BLaER1 treated with 17β-estradiol and CSF1 and Interleukin-3, amounts not matched to agents 10 nM and 100 nM (cell line): ENCODE data around the gene BHLHE23.

ENCODE experiments used
- H3K27ac ChIP-seq, 11 experiments: shearing (Covaris generic); formaldehyde crosslinking; 2 replicates each; pipeline ENCODE4 v1.8.1; 2022
- H3K27me3 ChIP-seq, 11 experiments: shearing (Covaris generic); formaldehyde crosslinking; 2 replicates each; pipeline ENCODE4 v1.8.1; 2022
- H3K36me3 ChIP-seq, 11 experiments: shearing (Covaris generic); formaldehyde crosslinking; 2 replicates each; pipeline ENCODE4 v1.8.1; 2022
- H3K4me1 ChIP-seq, 10 experiments: shearing (Covaris generic); formaldehyde crosslinking; 2 replicates each; pipeline ENCODE4 v1.8.1; 2022
- H3K4me2 ChIP-seq, 11 experiments: shearing (Covaris generic); formaldehyde crosslinking; 2 replicates each; pipeline ENCODE4 v1.8.1; 2022
- H3K4me3 ChIP-seq, 10 experiments: shearing (Covaris generic); formaldehyde crosslinking; 2 replicates each; pipeline ENCODE4 v1.8.1; 2022
- H3K9ac ChIP-seq, 11 experiments: shearing (Covaris generic); formaldehyde crosslinking; 2 replicates each; pipeline ENCODE4 v1.8.1; 2022
- H3K9me3 ChIP-seq, 11 experiments: shearing (Covaris generic); formaldehyde crosslinking; replicated peaks in 1 of 11; 2 replicates each; pipeline ENCODE4 v1.8.1; 2022
- H4K20me1 ChIP-seq, 11 experiments: shearing (Covaris generic); formaldehyde crosslinking; 2 replicates each; pipeline ENCODE4 v1.8.1; 2022
- Cebpa-rat ChIP-seq, 11 experiments: shearing (Covaris generic); IDR thresholded peaks; 2 replicates each; pipeline ENCODE4 v1.8.1; 2022

BHLHE23 gene

DNA sequence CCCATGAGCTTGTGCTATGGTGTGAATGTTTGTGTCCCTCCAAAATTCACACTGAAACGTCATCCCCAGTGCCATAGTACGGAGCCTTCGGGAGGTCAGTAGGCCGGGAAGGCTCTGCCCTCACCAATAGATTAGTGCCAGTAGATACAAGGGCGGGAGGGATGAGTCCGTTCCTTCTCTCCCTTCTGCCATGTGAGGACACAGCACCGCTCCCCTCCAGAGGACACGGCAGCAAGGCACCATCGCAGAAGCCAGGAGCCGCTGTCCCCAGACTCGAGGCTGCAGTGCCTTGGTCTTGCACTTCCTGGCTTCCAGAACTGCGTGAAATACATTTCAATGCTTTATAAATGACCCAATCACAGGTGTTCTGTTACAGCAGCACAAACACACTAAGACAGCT is 39.2 kb upstream of the BHLHE23 start:
- TF ChIP-seq Cebpa-rat (IDR thresholded peaks at IDR 0.05) = no peak
- no peak overlapping the region for H3K4me3 ChIP-seq
- H3K4me2 ChIP-seq = peak overlapping the region in 1 of 11 experiments; percentile 8; a peak in 1 of 22 replicates
- peaks cover 0 to 7% (median 0%) of the 10 kb centered on the region in 11 experiments; a peak in 2 of 22 replicates for H4K20me1 ChIP-seq
- no peaks in the 10 kb centered on the region for H3K36me3 ChIP-seq
- no peak overlapping the region for H3K9ac ChIP-seq
- H3K27me3 ChIP-seq = no peaks in the 10 kb centered on the region
- H3K4me1 ChIP-seq = peaks cover 0 to 26% (median 10%) of the 10 kb centered on the region in 10 experiments; a peak in 9 of 20 replicates
- no peak overlapping the region for H3K27ac ChIP-seq
- peaks cover 10 to 27% (median 18%) of the 10 kb centered on the region in 11 experiments; a peak in 21 of 22 replicates for H3K9me3 ChIP-seq

GRCh38 chr20:63045401-63045800 is 38.6 kb upstream of the BHLHE23 start:
- Histone ChIP-seq H3K36me3 (no peaks in the 10 kb centered on the region), H3K4me1 (peaks cover 0 to 26% (median 10%) of the 10 kb centered on the region in 10 experiments; a peak in 9 of 20 replicates), H3K9ac (no peak overlapping the region), H3K4me3 (no peak overlapping the region), H3K9me3 (peaks cover 9 to 25% (median 14%) of the 10 kb centered on the region in 11 experiments; a peak in 21 of 22 replicates), H4K20me1 (peaks cover 0 to 7% (median 0%) of the 10 kb centered on the region in 11 experiments; a peak in 2 of 22 replicates), H3K4me2 (no peak overlapping the region), H3K27me3 (no peaks in the 10 kb centered on the region), H3K27ac (no peak overlapping the region)
- no peak for TF ChIP-seq Cebpa-rat (IDR thresholded peaks at IDR 0.05)

GRCh38 chr20:63044605-63045004 is 37.8 kb upstream of the BHLHE23 start:
- Histone ChIP-seq H3K4me1 (peaks cover 0 to 26% (median 10%) of the 10 kb centered on the region in 10 experiments; a peak in 9 of 20 replicates), H4K20me1 (peaks cover 0 to 7% (median 0%) of the 10 kb centered on the region in 11 experiments; a peak in 2 of 22 replicates), H3K4me2 (no peak overlapping the region), H3K4me3 (no peak overlapping the region), H3K27me3 (no peaks in the 10 kb centered on the region), H3K36me3 (no peaks in the 10 kb centered on the region), H3K27ac (no peak overlapping the region), H3K9me3 (peaks cover 7 to 17% (median 14%) of the 10 kb centered on the region in 11 experiments; a peak in 19 of 22 replicates), H3K9ac (no peak overlapping the region)
- TF ChIP-seq Cebpa-rat (IDR thresholded peaks at IDR 0.05) = no peak

DNA sequence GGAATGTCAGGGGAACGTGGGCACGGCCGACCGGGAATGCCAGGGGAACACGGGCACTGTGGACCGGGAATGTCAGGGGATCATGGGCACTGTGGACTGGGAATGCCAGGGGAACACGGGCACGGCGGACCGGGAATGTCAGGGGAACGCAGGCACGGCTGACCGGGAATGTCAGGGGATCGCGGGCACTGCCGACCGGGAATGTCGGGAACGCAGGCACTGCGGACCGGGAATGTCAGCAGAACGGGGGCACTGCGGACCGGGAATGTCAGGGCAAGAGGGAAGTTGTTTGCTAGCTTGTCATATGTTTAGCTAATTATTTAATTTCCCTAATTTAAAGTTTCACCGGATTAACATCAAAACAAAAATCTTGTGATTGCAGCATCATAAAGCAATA is 37.4 kb upstream of the BHLHE23 start:
- Histone ChIP-seq H3K4me1 (peaks cover 0 to 26% (median 11%) of the 10 kb centered on the region in 10 experiments; a peak in 11 of 20 replicates), H3K36me3 (no peaks in the 10 kb centered on the region), H3K9ac (no peak overlapping the region), H4K20me1 (peaks cover 0 to 7% (median 0%) of the 10 kb centered on the region in 11 experiments; a peak in 2 of 22 replicates), H3K27me3 (no peaks in the 10 kb centered on the region), H3K4me2 (no peak overlapping the region), H3K9me3 (peaks cover 8 to 17% (median 14%) of the 10 kb centered on the region in 11 experiments; a peak in 19 of 22 replicates), H3K4me3 (no peak overlapping the region), H3K27ac (no peak overlapping the region)
- TF ChIP-seq Cebpa-rat (IDR thresholded peaks at IDR 0.05) = no peak

- peaks cover 8 to 19% (median 12%) of the 10 kb centered on the region in 11 experiments; a peak in 19 of 22 replicates for H3K9me3 ChIP-seq
- no peak for TF ChIP-seq Cebpa-rat (IDR thresholded peaks at IDR 0.05)
- peaks cover 0 to 7% (median 0%) of the 10 kb centered on the region in 11 experiments; a peak in 2 of 22 replicates for H4K20me1 ChIP-seq
- H3K4me2 ChIP-seq = peak overlapping the region in 2 of 11 experiments; percentile 7 to 22; a peak in 2 of 22 replicates
- H3K27me3 ChIP-seq = no peaks in the 10 kb centered on the region
- no peak overlapping the region for H3K9ac ChIP-seq
- peaks cover 0 to 31% (median 12%) of the 10 kb centered on the region in 10 experiments; a peak in 15 of 20 replicates for H3K4me1 ChIP-seq
- H3K36me3 ChIP-seq = no peaks in the 10 kb centered on the region
- no peak overlapping the region for H3K27ac ChIP-seq
- no peak overlapping the region for H3K4me3 ChIP-seq
These were observed 36.8 kb upstream of the BHLHE23 start for GRCh38 chr20:63043348-63044203.

DNA sequence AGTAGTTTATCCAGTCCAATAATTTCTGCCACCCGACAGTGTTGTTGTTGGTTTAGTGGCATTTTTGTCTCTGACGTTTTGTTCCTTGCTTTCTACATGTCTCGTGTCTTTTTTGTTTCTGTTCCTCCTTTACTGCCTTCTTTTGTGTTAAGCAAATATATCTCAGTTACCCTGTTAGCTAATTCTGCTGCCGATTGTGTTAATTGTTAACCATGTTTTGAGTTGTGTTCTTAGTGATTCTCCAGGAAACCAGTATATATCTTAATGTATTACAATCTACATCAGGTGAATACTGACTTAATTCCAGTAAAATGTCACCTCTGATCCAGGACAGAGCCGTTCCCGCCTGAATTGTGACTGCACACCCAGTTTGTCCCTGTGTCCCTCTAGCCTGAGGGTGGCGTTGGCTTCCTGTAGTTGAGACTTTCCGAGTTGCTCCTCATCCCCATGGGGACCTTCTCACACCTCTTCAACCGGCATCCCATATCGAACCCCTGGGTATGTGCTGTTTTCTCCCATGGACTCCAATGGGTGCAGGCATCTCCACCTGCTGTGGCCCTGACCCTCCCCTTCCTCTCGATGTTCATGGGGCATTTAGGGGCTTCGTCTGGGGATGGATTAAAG is 35.8 kb upstream of the BHLHE23 start:
- no peak overlapping the region for H3K9ac ChIP-seq

DNA sequence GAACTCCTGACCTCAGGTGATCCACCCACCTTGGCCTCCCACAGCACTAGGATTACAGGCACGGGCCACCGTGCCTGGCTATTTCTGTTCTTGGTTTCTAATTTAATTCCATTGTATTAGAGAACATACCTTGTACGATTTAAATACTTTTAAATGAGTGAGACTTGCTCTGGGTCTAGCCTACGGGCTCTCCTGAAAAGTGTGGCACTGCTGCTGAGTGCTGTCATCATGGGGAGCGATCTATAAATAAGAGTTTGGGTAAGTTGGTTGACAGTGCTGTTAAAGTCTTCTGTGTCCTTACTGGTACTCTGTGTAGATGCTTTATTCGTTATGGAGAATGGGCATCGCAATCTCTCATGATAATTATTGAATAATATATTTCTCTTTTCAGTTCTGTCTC is 35.0 kb upstream of the BHLHE23 start:
- no peaks in the 10 kb centered on the region for H3K27me3 ChIP-seq

More for the DNA sequence above, 35.8 kb upstream of the BHLHE23 start:
- peaks cover 0 to 7% (median 0%) of the 10 kb centered on the region in 11 experiments; a peak in 2 of 22 replicates for H4K20me1 ChIP-seq
- H3K4me1 ChIP-seq = peaks cover 0 to 40% (median 14%) of the 10 kb centered on the region in 10 experiments; a peak in 15 of 20 replicates
- no peaks in the 10 kb centered on the region for H3K27me3 ChIP-seq
- peak overlapping the region in 3 of 11 experiments; percentile 3 to 47 (median 7); a peak in 3 of 22 replicates for H3K4me2 ChIP-seq
- H3K4me3 ChIP-seq = no peak overlapping the region
- no peaks in the 10 kb centered on the region for H3K36me3 ChIP-seq
- no peak for TF ChIP-seq Cebpa-rat (IDR thresholded peaks at IDR 0.05)
- H3K27ac ChIP-seq = no peak overlapping the region
- H3K9me3 ChIP-seq = peaks cover under 1 to 9% (median 3%) of the 10 kb centered on the region in 11 experiments; a peak in 14 of 22 replicates

GRCh38 chr20:63037669-63038268 is 31.0 kb upstream of the BHLHE23 start:
- peaks cover 0 to 3% (median 0%) of the 10 kb centered on the region in 11 experiments; a peak in 1 of 22 replicates for H3K27me3 ChIP-seq
- no peak overlapping the region for H3K9ac ChIP-seq
- H3K4me2 ChIP-seq = 0 out of 22 replicates have a peak overlapping the region, but pooled peaks of 3 of the 11 experiments have one; percentile 20 to 31 (median 29)
- no peak overlapping the region for H3K27ac ChIP-seq
- TF ChIP-seq Cebpa-rat (IDR thresholded peaks at IDR 0.05) = no peak
- H3K36me3 ChIP-seq = no peaks in the 10 kb centered on the region
- H3K4me3 ChIP-seq = no peak overlapping the region
- peaks cover 15 to 45% (median 30%) of the 10 kb centered on the region in 10 experiments for H3K4me1 ChIP-seq
- peaks cover 0 to 2% (median 0%) of the 10 kb centered on the region in 11 experiments; a peak in 1 of 22 replicates for H4K20me1 ChIP-seq
- peaks cover 0 to 6% (median 0%) of the 10 kb centered on the region in 11 experiments; a peak in 2 of 22 replicates for H3K9me3 ChIP-seq

More for the DNA sequence above, 35.0 kb upstream of the BHLHE23 start:
- H3K27ac ChIP-seq = no peak overlapping the region
- peaks cover 0 to 7% (median 0%) of the 10 kb centered on the region in 11 experiments; a peak in 2 of 22 replicates for H4K20me1 ChIP-seq
- no peak overlapping the region for H3K9ac ChIP-seq
- no peaks in the 10 kb centered on the region for H3K36me3 ChIP-seq
- H3K4me3 ChIP-seq = no peak overlapping the region
- no peak for TF ChIP-seq Cebpa-rat (IDR thresholded peaks at IDR 0.05)
- no peak overlapping the region; a peak in 1 of 22 replicates for H3K4me2 ChIP-seq
- peaks cover 0 to 36% (median 14%) of the 10 kb centered on the region in 10 experiments; a peak in 15 of 20 replicates for H3K4me1 ChIP-seq
- H3K9me3 ChIP-seq = peaks cover 0 to 6% (median 0%) of the 10 kb centered on the region in 11 experiments; a peak in 2 of 22 replicates
